H1 (cell line): ENCODE measurements around the gene MIPEP. TPM values are rescaled to one million over a fixed set of nuclear protein-coding genes. Genes with fewer than 3 reads are reported as not detected.

Source experiments
- CTCF ChIA-PET: fragments of 300-600 bp; sonication (Branson Sonifier 250); formaldehyde crosslinking; loops from one replicate; lab custom pipeline; 2021; ENCODE audit not compliant: partially characterized antibody; lab: Charles Lee
- POLR2A ChIA-PET: fragments of 300-600 bp; sonication (Branson Sonifier 250); formaldehyde crosslinking; loops from one replicate; lab custom pipeline; 2021; ENCODE audit warnings: inconsistent platforms; ENCODE audit not compliant: partially characterized antibody; lab: Charles Lee
- DNase-seq, 2 experiments: peaks; one replicate each; pipeline versions ENCODE4 v3.0.0 to v3.0.0-alpha.2; 2010 to 2022; ENCODE audit warnings: low spot score in 2 of 2, low read depth in 1 of 2, mixed read lengths in 1 of 2
- FAIRE-seq: peaks from 2 replicates; lab custom pipeline; 2011; peaks lifted over from hg19 to GRCh38; lab: Jason Lieb, UNC
- H2AFZ ChIP-seq: 2 replicates; pipeline ENCODE4 v1.8.1; 2012; ENCODE audit warnings: low read length, inconsistent platforms
- H2AK5ac ChIP-seq: 2 replicates; pipeline ENCODE4 v1.6.1; 2013; ENCODE audit warnings: low read depth, low read length
- H2BK120ac ChIP-seq: replicated peaks from 2 replicates; pipeline ENCODE3; 2013; ENCODE audit warnings: low read depth, low read length, inconsistent platforms
- H2BK12ac ChIP-seq: 2 replicates; pipeline ENCODE4 v1.6.1; 2013; ENCODE audit warnings: low read depth, low read length
- H2BK15ac ChIP-seq: 2 replicates; pipeline ENCODE4 v1.6.1; 2013; ENCODE audit warnings: low read length
- H2BK20ac ChIP-seq: 2 replicates; pipeline ENCODE4 v1.6.1; 2013; ENCODE audit warnings: low read length
- H2BK5ac ChIP-seq: 2 replicates; pipeline ENCODE4 v1.6.1; 2013; ENCODE audit warnings: low read depth, low read length
- H3K14ac ChIP-seq: 2 replicates; pipeline ENCODE4 v1.6.1; 2013; ENCODE audit warnings: inconsistent platforms; ENCODE audit not compliant: insufficient read length
- H3K18ac ChIP-seq: 2 replicates; pipeline ENCODE4 v1.6.1; 2013; ENCODE audit warnings: low read length; ENCODE audit errors: extremely low read depth
- H3K23ac ChIP-seq: 2 replicates; pipeline ENCODE4 v1.6.1; 2013; ENCODE audit warnings: inconsistent platforms; ENCODE audit not compliant: insufficient read length
- H3K23me2 ChIP-seq: 2 replicates; pipeline ENCODE4 v1.6.1; 2013; ENCODE audit warnings: low read depth, low read length
- H3K27ac ChIP-seq: 2 replicates; pipeline ENCODE4 v1.6.1; 2011; ENCODE audit warnings: low read depth, low read length, inconsistent platforms
- H3K27me3 ChIP-seq, 4 experiments: replicated peaks in 1 of 4; 1 replicate in 1 of 4; 2 replicates in 3 of 4; pipeline versions ENCODE4 v1.6.1 to v1.8.1; 2011 to 2013; ENCODE audit warnings: low read length in 3 of 4, mild to moderate bottlenecking in 3 of 4, inconsistent platforms in 2 of 4, mixed read lengths in 2 of 4, moderate library complexity in 1 of 4; ENCODE audit not compliant: control insufficient read depth in 3 of 4, insufficient read depth in 3 of 4; ENCODE audit errors: extremely low read depth in 1 of 4
- H3K36me3 ChIP-seq, 4 experiments: 2 replicates each; pipeline versions ENCODE4 v1.6.1 to v1.8.1; 2011 to 2013; ENCODE audit warnings: mild to moderate bottlenecking in 4 of 4, low read length in 3 of 4, moderate library complexity in 2 of 4, control low read depth in 1 of 4, inconsistent platforms in 1 of 4; ENCODE audit not compliant: insufficient read depth in 4 of 4, control insufficient read depth in 2 of 4
- H3K4ac ChIP-seq: replicated peaks from 2 replicates; pipeline ENCODE3; 2013; ENCODE audit warnings: low read length, low read depth, mixed read lengths, inconsistent platforms; ENCODE audit not compliant: insufficient read length
- H3K4me1 ChIP-seq, 4 experiments: replicated peaks in 1 of 4; 1 replicate in 1 of 4; 2 replicates in 3 of 4; pipeline versions ENCODE4 v1.6.1 to v1.8.1; 2011 to 2013; ENCODE audit warnings: low read length in 3 of 4, inconsistent platforms in 2 of 4, mixed read lengths in 1 of 4; ENCODE audit not compliant: insufficient read depth in 4 of 4, control insufficient read depth in 3 of 4
- H3K4me2 ChIP-seq, 2 experiments: 2 replicates each; pipeline versions ENCODE4 v1.6.1 to v1.8.1; 2011 to 2013; ENCODE audit warnings: low read depth in 2 of 2, low read length in 2 of 2, control low read depth in 1 of 2, inconsistent platforms in 1 of 2, mild to moderate bottlenecking in 1 of 2; ENCODE audit not compliant: insufficient read depth in 1 of 2
- H3K4me3 ChIP-seq, 4 experiments: fragments of 200-600, 300-600 bp in 1 of 4; sonication (generic), shearing (Covaris generic), sonication (Bioruptor Twin) in 1 of 4; 2 replicates each; pipeline versions ENCODE4 v1.5.1 to v1.8.1; 2011 to 2016; ENCODE audit warnings: low read length in 4 of 4, low read depth in 3 of 4, control low read depth in 2 of 4, inconsistent platforms in 2 of 4, mild to moderate bottlenecking in 2 of 4, mixed read lengths in 1 of 4, moderate library complexity in 1 of 4; ENCODE audit not compliant: insufficient read depth in 2 of 4; ENCODE audit errors: extremely low read depth in 1 of 4
- H3K56ac ChIP-seq: replicated peaks from 2 replicates; pipeline ENCODE3; 2013; ENCODE audit warnings: low read depth, mild to moderate bottlenecking, mixed read lengths, low read length, inconsistent platforms; ENCODE audit not compliant: insufficient read length
- H3K79me1 ChIP-seq: 2 replicates; pipeline ENCODE4 v1.6.1; 2013; ENCODE audit warnings: low read depth, low read length, control low read depth
- H3K79me2 ChIP-seq, 2 experiments: 2 replicates each; pipeline versions ENCODE4 v1.6.1 to v1.8.1; 2012 to 2013; ENCODE audit warnings: low read length in 2 of 2, mild to moderate bottlenecking in 2 of 2, inconsistent platforms in 1 of 2; ENCODE audit not compliant: insufficient read depth in 2 of 2, control insufficient read depth in 1 of 2
- H3K9ac ChIP-seq, 4 experiments: replicated peaks in 1 of 4; 1 replicate in 1 of 4; 2 replicates in 3 of 4; pipeline versions ENCODE4 v1.6.1 to v1.8.1; 2011 to 2013; ENCODE audit warnings: low read depth in 3 of 4, low read length in 3 of 4, control low read depth in 2 of 4, mild to moderate bottlenecking in 2 of 4, moderate library complexity in 2 of 4, inconsistent platforms in 1 of 4; ENCODE audit errors: extremely low read depth in 1 of 4
- H3K9me3 ChIP-seq, 2 experiments: 2 replicates each; pipeline versions ENCODE4 v1.6.1 to v1.8.1; 2012 to 2013; ENCODE audit warnings: mild to moderate bottlenecking in 2 of 2, moderate library complexity in 2 of 2, control low read depth in 1 of 2, inconsistent platforms in 1 of 2, low read depth in 1 of 2, low read length in 1 of 2, mixed read lengths in 1 of 2; ENCODE audit not compliant: insufficient read depth in 2 of 2
- H4K20me1 ChIP-seq, 2 experiments: replicated peaks in 1 of 2; 2 replicates each; pipeline versions ENCODE3 to v1.8.1; 2011 to 2013; ENCODE audit warnings: inconsistent platforms in 2 of 2, low read length in 2 of 2, mild to moderate bottlenecking in 1 of 2; ENCODE audit not compliant: insufficient read depth in 2 of 2, control insufficient read depth in 1 of 2
- H4K5ac ChIP-seq: 2 replicates; pipeline ENCODE4 v1.6.1; 2013; ENCODE audit warnings: low read length, low read depth, mixed read lengths, inconsistent platforms; ENCODE audit not compliant: insufficient read length
- H4K8ac ChIP-seq: 2 replicates; pipeline ENCODE4 v1.8.0; 2013; ENCODE audit warnings: mild to moderate bottlenecking, moderate library complexity, low read length, inconsistent platforms; ENCODE audit not compliant: insufficient read depth; ENCODE audit errors: extremely low read depth
- H4K91ac ChIP-seq: replicated peaks from 2 replicates; pipeline ENCODE3; 2013; ENCODE audit warnings: low read length, mixed read lengths, inconsistent platforms; ENCODE audit not compliant: insufficient read length
- JUN ChIP-seq: IDR thresholded peaks from 2 replicates; pipeline ENCODE4 v1.6.1; 2011; ENCODE audit warnings: low read depth, mild to moderate bottlenecking, improper control_type of control experiment, low read length
- RAD21 ChIP-seq, 2 experiments: IDR thresholded peaks in 1 of 2; conservative IDR thresholded peaks in 1 of 2; 2 replicates each; pipeline ENCODE4 v1.6.1; 2011; ENCODE audit warnings: low read depth in 2 of 2, low read length in 2 of 2, improper control_type of control experiment in 1 of 2, inconsistent platforms in 1 of 2, mild to moderate bottlenecking in 1 of 2, moderate library complexity in 1 of 2
- TEAD4 ChIP-seq: IDR thresholded peaks from 2 replicates; pipeline ENCODE4 v1.6.1; 2012; ENCODE audit warnings: low read depth, low read length, inconsistent platforms, mixed read lengths
- WGBS, 2 experiments: shearing (Covaris generic) in 1 of 2; methylation state at CpG; one replicate each; pipeline versions ENCODE4 v1.1.6 to v1.1.7; 2013 to 2015; ENCODE audit warnings: low lambda C conversion rate in 2 of 2, mixed read lengths in 2 of 2, inconsistent platforms in 1 of 2, low coverage in 1 of 2, missing lambda C conversion rate in 1 of 2; ENCODE audit not compliant: insufficient replicate concordance in 2 of 2, insufficient coverage in 1 of 2, insufficient read length in 1 of 2; ENCODE audit errors: extremely low coverage in 1 of 2, missing lambda C conversion rate in 1 of 2; 5-methylcytosine and 5-hydroxymethylcytosine counted together
- polyA plus RNA-seq, 7 experiments: library from polyadenylated mRNA; depleted of rRNA in 3 of 7; stranded (reverse) in 5 of 7; unstranded in 2 of 7; fragments of >200 nt in 5 of 7; fragments of 200-250 nt in 2 of 7; gene quantifications; 1 replicate in 5 of 7; 2 replicates in 1 of 7; 4 replicates in 1 of 7; pipeline versions ENCODE4 v1.2.1 to v1.2.3, GENCODE V29; 2011 to 2013; ENCODE audit warnings: missing spikeins in 2 of 7, mixed read lengths in 2 of 7
- total RNA-seq: library from RNA; stranded (reverse); fragmentation: NEBNext Ultra II Directional; extraction: Animal tissue kit (Norgen Biotek cat#: 25700); gene quantifications from 2 replicates; pipeline ENCODE4 v1.2.1, GENCODE V29; 2021
- TF ChIP-seq, protein P1 (sequence below), 3 experiments: IDR thresholded peaks; 1 replicate in 2 of 3; 2 replicates in 1 of 3; pipeline versions ENCODE4 v1.5.1 to v1.6.1; 2011; ENCODE audit warnings: low read length in 3 of 3, mild to moderate bottlenecking in 3 of 3, inconsistent platforms in 2 of 3, low read depth in 1 of 3, moderate library complexity in 1 of 3; ENCODE audit not compliant: insufficient read depth in 1 of 3; ENCODE audit errors: control extremely low read depth in 1 of 3

MIPEP gene
- total and polyA plus RNA-seq, 2 of the 8 experiments (the other 6 are each of a cell fraction or from before 2014, with no cell fraction given) = 24.0 to 24.2 TPM

DNA sequence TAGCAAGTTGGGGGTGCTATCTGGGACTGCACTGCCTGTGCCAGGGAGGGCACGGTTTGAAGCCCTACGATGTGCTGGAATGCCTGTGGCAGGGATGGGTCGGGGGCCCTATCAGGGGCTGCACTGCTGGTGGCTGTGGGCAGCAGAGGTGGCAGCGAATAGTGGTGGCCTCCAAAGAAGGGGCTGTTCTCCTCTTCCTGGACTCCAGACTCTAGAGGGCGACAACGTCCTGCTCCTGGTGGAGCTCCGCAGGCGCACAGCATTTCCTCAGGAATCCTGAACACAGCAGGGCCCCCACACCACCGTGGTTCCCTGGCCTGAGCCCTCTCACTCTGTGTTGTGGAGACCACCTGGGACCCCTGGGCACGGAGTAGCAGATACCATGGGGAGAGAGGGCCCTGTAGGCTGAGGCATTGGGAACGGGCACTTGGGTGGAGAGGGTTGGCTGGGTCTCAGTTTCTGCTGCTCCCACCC is 173.4 kb downstream of the MIPEP start:
- no peaks in the 10 kb centered on the region; a peak in 1 of 7 replicates for H3K4me1 ChIP-seq
- TF ChIP-seq, protein P1, sequence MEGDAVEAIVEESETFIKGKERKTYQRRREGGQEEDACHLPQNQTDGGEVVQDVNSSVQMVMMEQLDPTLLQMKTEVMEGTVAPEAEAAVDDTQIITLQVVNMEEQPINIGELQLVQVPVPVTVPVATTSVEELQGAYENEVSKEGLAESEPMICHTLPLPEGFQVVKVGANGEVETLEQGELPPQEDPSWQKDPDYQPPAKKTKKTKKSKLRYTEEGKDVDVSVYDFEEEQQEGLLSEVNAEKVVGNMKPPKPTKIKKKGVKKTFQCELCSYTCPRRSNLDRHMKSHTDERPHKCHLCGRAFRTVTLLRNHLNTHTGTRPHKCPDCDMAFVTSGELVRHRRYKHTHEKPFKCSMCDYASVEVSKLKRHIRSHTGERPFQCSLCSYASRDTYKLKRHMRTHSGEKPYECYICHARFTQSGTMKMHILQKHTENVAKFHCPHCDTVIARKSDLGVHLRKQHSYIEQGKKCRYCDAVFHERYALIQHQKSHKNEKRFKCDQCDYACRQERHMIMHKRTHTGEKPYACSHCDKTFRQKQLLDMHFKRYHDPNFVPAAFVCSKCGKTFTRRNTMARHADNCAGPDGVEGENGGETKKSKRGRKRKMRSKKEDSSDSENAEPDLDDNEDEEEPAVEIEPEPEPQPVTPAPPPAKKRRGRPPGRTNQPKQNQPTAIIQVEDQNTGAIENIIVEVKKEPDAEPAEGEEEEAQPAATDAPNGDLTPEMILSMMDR (IDR thresholded peaks at IDR 0.05; ENCODE audit: control extremely low read depth in 1 of 3, insufficient read depth in 1 of 3, low read depth in 1 of 3, low read length in 3 of 3) = peak; percentile 72 to 82 (median 81)
- TF ChIP-seq TEAD4 (0 out of 2 replicates have a peak, but pooled peaks have one; percentile 32), RAD21 (IDR thresholded peaks at IDR 0.05 in 1 of 2, conservative IDR thresholded peaks at IDR 0.05 in 1 of 2; ENCODE audit: low read depth in 2 of 2, low read length in 2 of 2) (peak; percentile 86 to 87), JUN (no peak)
- peaks cover 0 to 1% of the 10 kb centered on the region in 2 experiments for H4K20me1 ChIP-seq
- no peaks in the 10 kb centered on the region for H3K27me3 ChIP-seq
- ChIA-PET POLR2A (no interaction called here), CTCF (interaction anchor here (0.6 to 1.4 kb wide), 7 partner anchors 14 to 361 kb away, joined by 3 to 5 read pairs (median 3); partner anchors contain the start of gene MIPEP)
- 0 out of 2 replicates have a peak overlapping the region, but pooled peaks have one; percentile 87 for H2AFZ ChIP-seq
- H2BK120ac ChIP-seq = no peak overlapping the region
- H3K56ac ChIP-seq = no peak overlapping the region
- H3K23ac ChIP-seq = no peak overlapping the region
- no peak overlapping the region for H2BK12ac ChIP-seq
- H4K8ac ChIP-seq = no peak overlapping the region
- 79% methylated on average over 10 of the region's 11 CpGs; no CpG with 5 or more reads in 1 of the 2 experiments for WGBS, 2 experiments
- no peak overlapping the region for H3K4me3 ChIP-seq
- no peak overlapping the region for H2BK15ac ChIP-seq
- no peak overlapping the region; the same call in 1 of the 2 replicates for H3K18ac ChIP-seq
- peak in 1 of 2 experiments; percentile 78 for DNase-seq
- H4K5ac ChIP-seq = no peak overlapping the region
- H3K79me1 ChIP-seq = no peaks in the 10 kb centered on the region
- H2BK5ac ChIP-seq = no peak overlapping the region
- no peak overlapping the region for H3K27ac ChIP-seq
- FAIRE-seq = no peak
- no peak overlapping the region for H3K14ac ChIP-seq
- H3K4me2 ChIP-seq = no peak overlapping the region
- H3K4ac ChIP-seq = no peak overlapping the region
- no peaks in the 10 kb centered on the region for H3K79me2 ChIP-seq
- H3K9ac ChIP-seq = no peak overlapping the region
- H3K36me3 ChIP-seq = no peaks in the 10 kb centered on the region
- no peaks in the 10 kb centered on the region for H3K23me2 ChIP-seq
- H3K9me3 ChIP-seq = 0 out of 4 replicates have a peak, but pooled peaks cover 0 to 5% of the 10 kb centered on the region in 2 experiments
- H4K91ac ChIP-seq = no peak overlapping the region
- no peak overlapping the region for H2BK20ac ChIP-seq
- H2AK5ac ChIP-seq = no peak overlapping the region
